Measurements from ENCODE around the gene RASGRF2.

Gene RASGRF2

GRCh38 chr5:80959768-80960442 is at the start of gene RASGRF2:
Gene RASGRF2 (plus strand): TSS chr5:80960363. CDS start chr5:80960739, 376 bp downstream.
- FAIRE-seq (no peak), DNase-seq (ENCODE audit: low spot score) (no peak)

GRCh38 chr5:80912479-80912878 is 47.7 kb upstream of the RASGRF2 start:
- FAIRE-seq, result no peak

GRCh38 chr5:80915716-80916115 is 44.4 kb upstream of the RASGRF2 start:
- FAIRE-seq, result no peak

More at GRCh38 chr5:80912479-80912878, 47.7 kb upstream of the RASGRF2 start:
- DNase-seq (ENCODE audit: low spot score), result no peak

GRCh38 chr5:80916676-80917075 is 43.5 kb upstream of the RASGRF2 start:
- DNase-seq (ENCODE audit: low spot score) (no peak), FAIRE-seq (no peak)

More at GRCh38 chr5:80915716-80916115, 44.4 kb upstream of the RASGRF2 start:
- no peak for DNase-seq (ENCODE audit: low spot score)

GRCh38 chr5:80917631-80918030 is 42.5 kb upstream of the RASGRF2 start:
- DNase-seq (ENCODE audit: low spot score) (no peak), FAIRE-seq (no peak)

- no peak for DNase-seq (ENCODE audit: low spot score)
- no peak for FAIRE-seq
These were observed 40.4 kb upstream of the RASGRF2 start for GRCh38 chr5:80919678-80920196.

GRCh38 chr5:80920333-80920732 is 39.8 kb upstream of the RASGRF2 start:
- FAIRE-seq, result no peak
- DNase-seq (ENCODE audit: low spot score), result no peak

- FAIRE-seq, result no peak
- no peak for DNase-seq (ENCODE audit: low spot score)
These were observed 39.1 kb upstream of the RASGRF2 start for GRCh38 chr5:80921026-80921425.

GRCh38 chr5:80925931-80926330 is 34.2 kb upstream of the RASGRF2 start:
- no peak for FAIRE-seq

GRCh38 chr5:80926536-80926935 is 33.6 kb upstream of the RASGRF2 start:
- no peak for DNase-seq (ENCODE audit: low spot score)
- FAIRE-seq, result no peak

More at GRCh38 chr5:80925931-80926330, 34.2 kb upstream of the RASGRF2 start:
- no peak for DNase-seq (ENCODE audit: low spot score)

GRCh38 chr5:80926979-80927656 is 33.0 kb upstream of the RASGRF2 start:
- FAIRE-seq (no peak), DNase-seq (ENCODE audit: low spot score) (no peak)

GRCh38 chr5:80928073-80928472 is 32.1 kb upstream of the RASGRF2 start:
- FAIRE-seq, result no peak
- DNase-seq (ENCODE audit: low spot score), result no peak

- FAIRE-seq, result no peak
- no peak for DNase-seq (ENCODE audit: low spot score)
These were observed 29.2 kb upstream of the RASGRF2 start for GRCh38 chr5:80930940-80931339.

- no peak for DNase-seq (ENCODE audit: low spot score)
- FAIRE-seq, result no peak
These were observed 28.8 kb upstream of the RASGRF2 start for GRCh38 chr5:80931411-80931810.

- DNase-seq (ENCODE audit: low spot score) (no peak), FAIRE-seq (no peak)
These were observed 27.1 kb upstream of the RASGRF2 start for GRCh38 chr5:80933036-80933435.

GRCh38 chr5:80934751-80935150 is 25.4 kb upstream of the RASGRF2 start:
- DNase-seq (ENCODE audit: low spot score), result no peak
- no peak for FAIRE-seq

- DNase-seq (ENCODE audit: low spot score), result no peak
- FAIRE-seq, result no peak
These were observed 24.3 kb upstream of the RASGRF2 start for GRCh38 chr5:80935811-80936385.

- FAIRE-seq, result no peak
These were observed 23.3 kb upstream of the RASGRF2 start for GRCh38 chr5:80936881-80937280.

GRCh38 chr5:80937584-80938356 is 22.4 kb upstream of the RASGRF2 start:
- DNase-seq (ENCODE audit: low spot score), result no peak
- no peak for FAIRE-seq

More at GRCh38 chr5:80936881-80937280, 23.3 kb upstream of the RASGRF2 start:
- no peak for DNase-seq (ENCODE audit: low spot score)

- no peak for FAIRE-seq
- no peak for DNase-seq (ENCODE audit: low spot score)
These were observed 18.7 kb upstream of the RASGRF2 start for GRCh38 chr5:80941496-80941895.

GRCh38 chr5:80951366-80951765 is 8.8 kb upstream of the RASGRF2 start:
- no peak for FAIRE-seq
- no peak for DNase-seq (ENCODE audit: low spot score)

Measured in RCC 7860 (cell line).